Bronchial epithelial cell (primary cell): ENCODE data around the gene ZNF26. TPM values are rescaled to one million over a fixed set of nuclear protein-coding genes. Genes with fewer than 3 reads are reported as not detected.
"Not testable (repeated sequence)": the region's sequence is repeated elsewhere in the genome, so short reads cannot be mapped to it uniquely, and the experiment has no call there.

ENCODE experiments used
- DNase-seq: peaks from one replicate; pipeline ENCODE4 v3.0.0-alpha.2; 2010; ENCODE audit warnings: low read depth
- FAIRE-seq: peaks from 2 replicates; lab custom pipeline; 2011; peaks lifted over from hg19 to GRCh38; lab: Jason Lieb, UNC
- H3K27me3 ChIP-seq: 2 replicates; pipeline ENCODE4 v1.5.1; 2011; ENCODE audit warnings: low read length; ENCODE audit not compliant: control insufficient read depth, insufficient read depth
- H3K36me3 ChIP-seq: 2 replicates; pipeline ENCODE4 v1.5.1; 2011; ENCODE audit warnings: low read length; ENCODE audit not compliant: control insufficient read depth, insufficient read depth
- H3K4me3 ChIP-seq: 2 replicates; pipeline ENCODE4 v1.5.1; 2011; ENCODE audit warnings: mild to moderate bottlenecking, low read depth, low read length, control low read depth
- total RNA-seq: library from RNA; depleted of rRNA; stranded (reverse); fragments of >200 nt; gene quantifications from 2 replicates; pipeline ENCODE4 v1.2.1, GENCODE V29; 2014
- TF ChIP-seq, protein P1 (sequence below): IDR thresholded peaks from 2 replicates; pipeline ENCODE4 v1.5.1; 2011; ENCODE audit warnings: mild to moderate bottlenecking, moderate library complexity, low read length, control low read depth, inconsistent platforms; ENCODE audit not compliant: insufficient read depth, severe bottlenecking

Gene ZNF26
- total RNA-seq, 1 donor from 2014 or later, result 13.4 TPM

- TF ChIP-seq, protein P1, sequence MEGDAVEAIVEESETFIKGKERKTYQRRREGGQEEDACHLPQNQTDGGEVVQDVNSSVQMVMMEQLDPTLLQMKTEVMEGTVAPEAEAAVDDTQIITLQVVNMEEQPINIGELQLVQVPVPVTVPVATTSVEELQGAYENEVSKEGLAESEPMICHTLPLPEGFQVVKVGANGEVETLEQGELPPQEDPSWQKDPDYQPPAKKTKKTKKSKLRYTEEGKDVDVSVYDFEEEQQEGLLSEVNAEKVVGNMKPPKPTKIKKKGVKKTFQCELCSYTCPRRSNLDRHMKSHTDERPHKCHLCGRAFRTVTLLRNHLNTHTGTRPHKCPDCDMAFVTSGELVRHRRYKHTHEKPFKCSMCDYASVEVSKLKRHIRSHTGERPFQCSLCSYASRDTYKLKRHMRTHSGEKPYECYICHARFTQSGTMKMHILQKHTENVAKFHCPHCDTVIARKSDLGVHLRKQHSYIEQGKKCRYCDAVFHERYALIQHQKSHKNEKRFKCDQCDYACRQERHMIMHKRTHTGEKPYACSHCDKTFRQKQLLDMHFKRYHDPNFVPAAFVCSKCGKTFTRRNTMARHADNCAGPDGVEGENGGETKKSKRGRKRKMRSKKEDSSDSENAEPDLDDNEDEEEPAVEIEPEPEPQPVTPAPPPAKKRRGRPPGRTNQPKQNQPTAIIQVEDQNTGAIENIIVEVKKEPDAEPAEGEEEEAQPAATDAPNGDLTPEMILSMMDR, result no peak
- Histone ChIP-seq H3K36me3 (no peaks in the 10 kb centered on the region), H3K4me3 (no peak overlapping the region), H3K27me3 (no peaks in the 10 kb centered on the region)
- DNase-seq, result no peak
- no peak for FAIRE-seq
Observed at GRCh38 chr12:132954471-132955048, 31.6 kb upstream of the ZNF26 start.

DNA sequence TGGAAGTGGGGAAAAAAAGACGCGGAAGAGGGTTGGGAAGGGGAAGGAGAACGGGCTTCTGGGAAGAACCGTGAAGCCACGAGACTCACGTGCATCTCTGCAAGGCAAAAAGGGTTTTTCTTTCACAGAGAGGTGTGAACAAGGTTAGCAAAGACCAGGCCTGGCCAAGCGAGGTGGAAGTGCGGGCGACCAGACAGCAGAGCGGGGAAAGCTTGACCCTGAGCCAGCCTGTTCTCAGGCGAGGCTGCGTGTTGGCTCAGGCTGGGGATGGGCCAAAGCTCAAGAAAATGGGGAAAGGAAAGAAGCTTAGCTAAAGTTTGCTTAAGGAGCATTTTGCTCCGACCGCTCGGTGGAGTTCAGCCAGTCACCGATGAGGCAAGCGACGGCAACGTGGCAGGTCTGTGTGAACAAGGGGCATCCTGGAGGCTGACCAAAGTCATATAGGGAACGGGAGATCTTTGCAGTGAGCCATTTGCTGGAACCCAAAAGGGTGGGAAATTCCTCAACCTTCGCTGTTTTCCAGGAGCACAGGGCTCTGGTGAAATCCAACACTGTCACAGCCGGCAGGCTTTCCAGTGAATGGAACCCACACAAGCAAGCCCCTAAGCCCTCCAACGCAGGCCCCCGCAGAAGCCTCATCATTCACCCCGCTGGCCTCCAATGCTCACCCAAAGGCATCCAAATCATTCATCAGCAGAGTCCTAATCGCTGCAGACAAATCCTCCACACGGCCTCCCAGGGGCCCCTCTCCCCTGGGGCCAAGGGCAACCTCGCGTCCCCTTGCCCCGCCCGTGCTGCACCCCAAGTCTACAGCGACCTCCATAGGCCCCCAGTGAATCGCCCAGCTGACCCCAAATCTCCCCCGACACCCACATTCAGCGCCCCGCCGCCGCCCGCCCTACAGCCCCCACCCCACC, 30.8 kb upstream of the ZNF26 start:
- DNase-seq (peak; percentile 57), FAIRE-seq (no peak)
- TF ChIP-seq, protein P1, result no peak
- Histone ChIP-seq H3K36me3 (no peaks in the 10 kb centered on the region), H3K27me3 (no peaks in the 10 kb centered on the region), H3K4me3 (peak overlapping the region; percentile 59)

DNA sequence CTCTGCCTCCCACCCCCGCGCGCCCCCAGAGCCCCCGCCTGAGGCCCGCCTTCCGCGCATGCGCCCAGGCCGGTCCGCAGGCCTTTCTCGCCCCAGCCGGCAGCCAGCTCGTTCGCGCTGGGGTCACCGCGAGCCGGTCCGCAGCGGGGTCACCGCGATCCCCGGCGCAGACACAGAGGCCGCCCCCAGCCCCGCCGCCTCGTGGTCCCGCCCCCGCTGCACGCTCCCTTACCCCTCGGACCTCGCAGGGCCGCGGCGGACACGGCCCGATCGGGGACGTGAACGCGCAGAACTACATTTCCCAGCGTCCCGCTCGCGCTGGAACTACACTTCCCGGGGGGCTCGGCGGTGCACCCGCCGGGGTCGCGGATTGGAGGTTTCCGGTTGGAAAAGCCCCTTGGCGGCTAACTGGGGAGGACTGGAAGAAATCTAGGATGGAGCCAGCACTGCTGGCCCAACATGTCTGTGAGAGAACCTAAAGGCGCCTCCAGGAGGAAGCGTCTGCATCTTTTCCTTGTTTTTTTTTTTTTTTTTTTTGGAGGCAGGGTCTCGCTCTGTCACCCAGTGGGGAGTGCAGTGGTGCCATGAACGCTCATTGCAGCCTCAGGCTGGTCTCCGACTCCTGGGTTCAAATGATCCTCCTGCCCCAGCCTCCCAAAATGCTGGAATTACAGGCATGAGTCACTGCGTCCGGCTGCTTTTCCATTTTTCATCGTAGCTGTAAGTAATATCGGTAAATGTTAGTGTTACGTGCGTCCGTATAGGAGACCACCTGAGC, 30.0 kb upstream of the ZNF26 start, which contains the start of gene ZNF605:
Gene ZNF605 (minus strand): TSS at position 296 of the 778 bp plus-strand sequence. CDS start 10,671 bp downstream, outside the sequence.
- H3K27me3 ChIP-seq, result no peaks in the 10 kb centered on the region
- H3K4me3 ChIP-seq, result peak within 1 kb of the TSS; percentile 59
- TF ChIP-seq, protein P1, result no peak
- H3K36me3 ChIP-seq, result no peaks in the 10 kb centered on the region
- DNase-seq, result peak; percentile 65
- FAIRE-seq, result no peak

- not testable (repeated sequence) for FAIRE-seq, H3K36me3 ChIP-seq, H3K4me3 ChIP-seq, H3K27me3 ChIP-seq, DNase-seq
Observed at GRCh38 chr12:132961790-132962189, 24.4 kb upstream of the ZNF26 start.

DNA sequence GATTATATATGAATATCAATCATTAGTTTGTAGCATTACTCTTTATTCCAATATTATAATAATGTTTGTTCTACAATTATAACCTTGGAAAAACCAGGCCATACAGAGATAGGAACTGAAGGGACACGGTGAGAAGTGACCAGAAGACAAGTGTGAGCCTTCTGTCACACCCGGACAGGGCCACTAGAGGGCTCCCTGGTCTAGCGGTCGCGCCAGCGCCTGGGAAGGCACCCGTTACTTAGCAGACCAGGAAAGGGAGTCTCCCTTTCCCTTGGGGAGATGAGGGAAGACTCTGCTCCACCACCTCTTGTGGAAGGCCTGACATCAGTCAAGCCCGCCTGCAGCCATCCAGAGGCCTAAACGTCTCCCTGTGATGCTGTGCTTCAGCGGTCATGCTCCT, 22.2 kb upstream of the ZNF26 start:
- H3K4me3 ChIP-seq, FAIRE-seq, H3K36me3 ChIP-seq, H3K27me3 ChIP-seq, DNase-seq: not testable (repeated sequence)
- TF ChIP-seq, protein P1, result peak; percentile 22
